ENCODE results near the gene COPZ2.
"Not testable (repeated sequence)": the region's sequence is repeated elsewhere in the genome, so short reads cannot be mapped to it uniquely, and the experiment has no call there.

DNA sequence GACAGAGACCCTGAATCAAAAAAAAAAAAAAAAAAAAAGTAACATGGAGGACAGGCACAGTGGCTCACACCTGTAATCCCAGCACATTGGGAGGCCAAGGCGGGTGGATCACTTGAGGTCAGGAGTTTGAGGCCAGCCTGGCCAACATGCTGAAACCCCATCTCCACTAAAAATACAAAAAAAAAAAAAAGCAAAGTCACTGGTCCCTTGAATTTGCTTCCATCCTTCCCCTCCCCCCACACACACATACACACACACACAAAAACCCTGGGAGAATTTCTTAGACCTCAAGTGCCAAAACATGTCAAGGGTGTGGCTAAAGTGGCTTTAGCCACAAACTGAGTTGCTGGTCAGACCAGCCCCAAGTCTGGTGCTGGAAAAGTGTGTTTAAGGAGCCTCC, 49.2 kb downstream of the COPZ2 start:
- TF ChIP-seq, protein P1, sequence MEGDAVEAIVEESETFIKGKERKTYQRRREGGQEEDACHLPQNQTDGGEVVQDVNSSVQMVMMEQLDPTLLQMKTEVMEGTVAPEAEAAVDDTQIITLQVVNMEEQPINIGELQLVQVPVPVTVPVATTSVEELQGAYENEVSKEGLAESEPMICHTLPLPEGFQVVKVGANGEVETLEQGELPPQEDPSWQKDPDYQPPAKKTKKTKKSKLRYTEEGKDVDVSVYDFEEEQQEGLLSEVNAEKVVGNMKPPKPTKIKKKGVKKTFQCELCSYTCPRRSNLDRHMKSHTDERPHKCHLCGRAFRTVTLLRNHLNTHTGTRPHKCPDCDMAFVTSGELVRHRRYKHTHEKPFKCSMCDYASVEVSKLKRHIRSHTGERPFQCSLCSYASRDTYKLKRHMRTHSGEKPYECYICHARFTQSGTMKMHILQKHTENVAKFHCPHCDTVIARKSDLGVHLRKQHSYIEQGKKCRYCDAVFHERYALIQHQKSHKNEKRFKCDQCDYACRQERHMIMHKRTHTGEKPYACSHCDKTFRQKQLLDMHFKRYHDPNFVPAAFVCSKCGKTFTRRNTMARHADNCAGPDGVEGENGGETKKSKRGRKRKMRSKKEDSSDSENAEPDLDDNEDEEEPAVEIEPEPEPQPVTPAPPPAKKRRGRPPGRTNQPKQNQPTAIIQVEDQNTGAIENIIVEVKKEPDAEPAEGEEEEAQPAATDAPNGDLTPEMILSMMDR (IDR thresholded peaks at IDR 0.05; ENCODE audit: low read length): not testable (repeated sequence)
- TF ChIP-seq EZH2 (IDR thresholded peaks at IDR 0.05; ENCODE audit: borderline replicate concordance, low read length): not testable (repeated sequence)

All from OCI-LY1 (cell line).